Stimulated activated CD8-positive, alpha-beta memory T cell treated with anti-CD3 and anti-CD28 coated beads, Interleukin-2, amount 100 ng/mL, for 1 hour (primary cell): ENCODE data around the gene HABP4.

Source experiments
- DNase-seq, 2 donors: peaks; one replicate each; pipeline ENCODE4 v3.0.0-alpha.2; 2020; ENCODE audit warnings: low read depth in 2 of 2

The HABP4 gene

GRCh38 chr9:96436063-96436455 lies 13.9 kb upstream of the HABP4 start:
- no peak for DNase-seq

DNA sequence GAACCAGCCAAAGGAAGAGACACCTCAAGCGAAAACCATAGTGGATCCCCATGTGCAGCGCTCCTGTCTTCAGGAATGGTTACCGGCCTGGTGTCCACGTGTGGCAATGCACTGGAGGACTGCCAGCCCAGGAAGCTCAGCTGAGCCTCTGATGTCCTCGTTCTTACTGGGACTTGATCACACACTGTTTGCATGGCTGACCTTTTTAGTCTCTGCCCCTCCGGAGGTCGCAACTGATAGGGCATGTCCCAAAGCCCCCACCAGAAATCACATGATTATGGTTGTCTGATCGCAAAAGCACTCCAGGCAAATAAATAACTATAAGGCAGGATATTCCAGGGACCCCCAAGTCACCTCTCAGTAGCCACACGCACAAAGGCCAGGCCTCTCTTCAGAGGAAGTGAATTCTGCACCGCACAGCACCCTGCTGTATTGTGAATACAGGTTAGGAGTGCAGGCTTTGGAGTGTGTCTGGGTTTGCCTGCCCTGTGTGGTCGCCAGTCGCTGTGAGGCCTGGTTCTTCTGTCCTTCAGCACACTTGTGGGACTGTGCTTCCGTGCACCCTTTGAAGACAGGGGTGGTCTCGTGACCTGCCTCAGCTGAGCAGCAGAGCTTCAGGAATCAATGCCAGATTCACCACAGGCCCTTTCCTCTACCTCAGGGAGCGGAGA lies 13.4 kb upstream of the HABP4 start:
- no peak for DNase-seq

DNA sequence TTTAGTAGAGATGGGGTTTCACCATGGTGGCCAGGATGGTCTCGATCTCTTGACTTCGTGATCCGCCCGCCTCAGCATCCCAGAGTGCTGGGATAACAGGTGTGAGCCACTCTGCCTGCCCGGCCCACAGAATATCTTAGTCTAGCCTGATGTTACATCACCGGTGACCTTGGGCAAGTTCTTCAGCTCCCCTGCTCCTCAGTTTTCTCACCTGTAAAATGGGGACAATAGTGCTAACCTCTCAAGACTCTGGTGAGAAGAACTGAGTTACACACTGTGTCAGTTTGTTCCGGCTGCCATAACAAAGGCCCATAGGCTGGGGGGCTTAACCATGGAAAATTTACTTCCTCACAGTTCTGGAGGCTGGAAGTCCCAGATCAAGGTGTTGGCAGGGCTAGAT lies 12.5 kb upstream of the HABP4 start:
- DNase-seq = no peak

DNA sequence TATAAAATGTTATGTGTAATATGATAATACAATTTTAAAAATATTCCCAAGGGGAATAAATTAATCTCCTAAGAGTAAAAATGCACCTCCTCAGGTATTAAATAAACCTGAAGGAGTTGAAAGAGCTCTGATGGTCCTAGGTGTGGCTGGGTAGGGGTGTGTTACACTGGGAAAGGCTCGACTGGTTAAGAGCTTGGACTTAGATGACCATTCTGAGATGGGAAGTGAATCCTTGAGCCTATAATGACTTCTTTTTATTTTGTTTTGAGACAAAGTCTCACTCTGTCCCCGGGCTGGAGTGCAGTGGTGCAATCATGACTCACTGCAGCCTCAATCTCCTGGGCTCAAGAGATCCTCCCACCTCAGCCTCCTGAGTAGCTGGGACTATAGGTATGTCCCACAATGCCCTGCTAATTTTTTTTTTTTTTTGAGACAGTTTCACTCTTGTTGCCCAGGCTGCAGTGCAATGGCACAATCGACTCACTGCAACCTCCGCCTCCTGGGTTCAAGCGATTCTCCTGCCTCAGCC lies 9.2 kb upstream of the HABP4 start:
- DNase-seq = no peak

DNA sequence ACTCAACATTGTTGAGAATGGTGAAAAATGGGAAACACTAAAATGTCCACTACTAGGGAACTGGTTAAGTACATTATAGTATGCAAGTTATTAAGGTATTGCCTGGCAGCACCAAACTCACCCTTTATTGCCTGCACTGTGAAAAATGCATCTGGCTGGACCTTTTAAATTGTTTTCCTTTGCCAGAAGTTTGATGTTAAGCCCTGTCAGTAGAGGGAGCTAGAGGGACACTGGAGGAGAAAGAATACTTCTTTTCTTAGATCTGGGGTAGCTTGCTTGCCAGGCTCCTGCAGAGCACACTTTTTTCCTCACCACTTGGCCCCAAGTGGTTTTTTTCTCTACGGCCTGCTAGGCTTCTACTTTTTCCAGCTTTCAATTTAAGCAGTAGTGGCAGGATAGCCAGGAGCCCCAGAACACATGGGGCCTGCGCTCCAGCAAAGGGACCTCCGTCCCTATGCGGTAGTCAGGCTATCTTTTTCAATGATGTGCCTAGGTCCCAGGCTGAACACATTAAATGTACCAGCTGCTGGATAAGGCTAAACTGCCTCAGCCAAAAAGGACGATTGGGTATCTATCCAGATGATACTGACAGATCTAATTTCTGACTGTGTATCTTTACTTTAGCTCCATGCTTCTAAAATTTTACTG lies 8.0 kb upstream of the HABP4 start:
- DNase-seq = no peak

DNA sequence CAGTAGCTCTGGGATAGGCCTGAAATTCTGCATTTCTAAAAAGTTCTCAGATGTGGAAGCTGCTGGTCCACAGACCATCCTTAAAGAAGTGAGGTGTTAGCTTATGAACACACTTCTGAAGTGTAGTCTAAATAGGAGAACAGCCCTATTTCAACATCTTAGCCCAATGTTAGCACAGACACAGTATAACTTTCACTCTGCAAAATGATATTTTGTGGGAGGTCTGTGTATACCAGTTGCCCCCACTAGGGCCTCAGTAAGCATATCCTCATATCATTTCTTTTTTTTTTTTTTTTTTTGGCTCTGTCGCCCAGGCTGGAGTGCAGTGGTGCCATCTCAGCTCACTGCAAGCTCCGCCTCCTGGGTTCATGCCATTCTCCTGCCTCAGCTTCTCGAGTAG lies 7.5 kb upstream of the HABP4 start:
- no peak for DNase-seq

- no peak for DNase-seq
These were observed 2.6 kb upstream of the HABP4 start for GRCh38 chr9:96447406-96447805.

- DNase-seq = no peak
These were observed 1.3 kb upstream of the HABP4 start for GRCh38 chr9:96448546-96449170.

- peak in 1 of 2 donors; percentile 1 for DNase-seq
These were observed 485 bp upstream of the HABP4 start for GRCh38 chr9:96449523-96449844.

DNA sequence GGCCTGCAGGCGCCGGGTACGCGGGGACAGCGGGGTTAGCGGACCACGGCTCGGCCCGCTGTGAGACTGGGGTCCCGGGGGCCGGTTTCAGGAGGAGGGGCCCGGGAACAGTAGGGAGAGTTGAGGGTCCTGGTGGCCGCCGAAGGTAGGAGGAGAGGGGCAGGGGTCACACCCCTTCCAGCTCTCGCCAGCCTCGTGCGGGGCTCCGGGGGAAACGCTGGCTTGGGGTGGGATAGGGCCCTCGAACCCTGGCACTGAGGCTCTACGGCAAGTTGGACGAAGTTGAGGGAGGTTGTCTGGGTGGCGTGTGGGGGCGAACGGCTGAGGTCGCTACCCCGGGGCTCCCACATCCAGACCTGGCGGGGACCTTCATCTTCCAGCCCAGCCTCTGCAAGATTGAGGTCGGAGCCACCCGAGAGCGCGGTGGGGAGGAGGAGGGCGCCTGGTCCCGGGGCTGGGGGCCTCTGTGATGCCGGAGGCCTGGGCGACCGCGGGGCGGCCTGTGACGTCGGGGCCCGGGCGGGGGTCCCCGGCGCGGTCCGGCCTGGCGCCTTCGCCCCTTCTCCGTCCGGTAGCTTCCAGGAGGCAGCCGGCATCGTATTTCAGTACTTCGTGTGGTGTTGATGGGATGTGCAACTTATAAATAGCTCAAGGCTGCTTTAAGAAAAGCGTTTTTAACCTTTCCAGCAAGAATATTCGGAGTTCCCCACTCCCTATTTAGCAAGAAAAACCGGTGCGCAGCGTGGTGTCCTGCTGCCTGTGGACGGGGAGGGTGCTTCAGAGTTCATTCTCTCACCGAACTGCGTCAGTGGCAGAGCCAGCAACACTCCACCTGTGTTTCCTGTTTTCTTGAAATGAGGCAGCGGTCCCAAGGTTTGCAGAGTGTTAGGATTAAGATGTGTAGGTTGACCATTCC lies 902 bp downstream of the HABP4 start:
- DNase-seq = peak in 1 of 2 donors; percentile 3

DNA sequence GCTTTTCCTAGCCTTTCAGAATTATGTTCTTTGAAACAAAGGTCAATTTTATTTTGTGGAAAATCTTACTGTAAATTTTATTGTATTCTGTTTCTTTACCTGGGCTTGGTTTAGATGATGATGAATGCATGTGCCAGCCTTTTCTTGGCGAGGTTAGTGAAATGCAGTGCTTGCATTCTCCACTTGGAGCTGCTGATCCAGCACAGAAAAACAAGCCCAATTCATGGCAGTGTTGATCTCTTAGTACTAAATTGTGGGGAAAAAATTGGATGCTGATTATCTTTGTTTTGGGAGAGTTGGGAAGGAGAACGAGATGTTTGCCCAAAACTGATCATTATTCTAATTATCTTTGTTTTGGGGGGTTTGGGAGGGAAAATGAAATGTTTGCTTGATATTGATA lies 3.7 kb downstream of the HABP4 start:
- DNase-seq = no peak

DNA sequence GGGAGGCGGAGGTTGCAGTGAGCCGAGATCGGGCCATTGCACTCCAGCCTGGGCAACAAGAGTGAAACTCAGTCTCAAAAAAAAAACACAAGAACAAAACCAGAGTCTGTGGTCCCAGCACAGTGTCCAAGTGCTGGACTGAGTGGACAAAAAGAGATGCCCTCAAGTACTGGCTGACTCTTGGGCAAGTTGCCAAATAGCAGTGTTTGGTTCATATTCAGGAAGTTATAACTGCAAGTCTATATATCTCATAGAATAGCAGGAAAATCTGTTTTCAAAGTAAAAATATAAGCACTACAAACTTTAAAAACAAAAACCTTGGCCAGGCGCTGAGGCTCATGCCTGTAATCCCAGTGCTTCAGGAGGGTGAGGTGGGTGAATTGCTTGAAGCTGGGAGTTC lies 7.3 kb downstream of the HABP4 start:
- DNase-seq = no peak

DNA sequence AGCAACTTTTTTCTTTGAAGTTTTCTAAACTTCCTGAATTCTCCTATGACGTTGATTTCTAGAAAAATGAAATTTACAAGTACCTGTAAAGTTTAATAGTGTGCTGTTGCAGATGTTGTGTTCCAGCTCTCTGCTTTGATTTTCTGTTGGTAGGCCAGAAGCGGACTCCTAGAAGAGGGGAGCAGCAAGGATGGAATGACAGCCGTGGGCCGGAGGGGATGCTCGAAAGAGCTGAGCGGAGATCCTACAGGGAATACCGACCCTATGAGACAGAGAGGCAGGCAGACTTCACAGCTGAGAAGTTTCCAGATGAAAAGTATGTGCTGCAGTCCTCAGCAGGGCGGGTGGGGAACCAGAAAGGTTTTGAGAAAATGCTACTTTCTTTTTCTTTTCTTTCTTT lies 8.3 kb downstream of the HABP4 start:
- no peak for DNase-seq

- no peak for DNase-seq
These were observed 9.5 kb downstream of the HABP4 start for GRCh38 chr9:96459268-96460007.

DNA sequence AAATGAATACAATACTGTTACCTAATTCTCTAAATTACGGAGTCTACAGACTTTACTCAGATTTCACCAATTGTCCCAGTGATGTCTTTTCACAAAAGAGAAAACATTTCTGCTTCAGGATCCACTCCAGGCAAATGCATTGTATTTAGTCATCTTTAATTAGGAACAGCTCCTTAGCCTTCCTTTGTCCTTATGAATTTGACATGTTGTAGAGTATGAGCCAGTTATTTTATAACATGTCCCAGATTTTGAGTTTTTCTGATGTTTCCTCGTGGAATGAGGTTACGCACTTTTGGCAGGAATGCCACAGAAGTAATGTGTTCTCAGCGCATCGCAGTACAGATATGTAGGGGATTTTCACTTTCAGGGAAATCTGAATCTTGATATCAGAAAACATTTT lies 10.5 kb downstream of the HABP4 start:
- no peak for DNase-seq

- no peak for DNase-seq
These were observed 10.9 kb downstream of the HABP4 start for GRCh38 chr9:96460882-96461281.

DNA sequence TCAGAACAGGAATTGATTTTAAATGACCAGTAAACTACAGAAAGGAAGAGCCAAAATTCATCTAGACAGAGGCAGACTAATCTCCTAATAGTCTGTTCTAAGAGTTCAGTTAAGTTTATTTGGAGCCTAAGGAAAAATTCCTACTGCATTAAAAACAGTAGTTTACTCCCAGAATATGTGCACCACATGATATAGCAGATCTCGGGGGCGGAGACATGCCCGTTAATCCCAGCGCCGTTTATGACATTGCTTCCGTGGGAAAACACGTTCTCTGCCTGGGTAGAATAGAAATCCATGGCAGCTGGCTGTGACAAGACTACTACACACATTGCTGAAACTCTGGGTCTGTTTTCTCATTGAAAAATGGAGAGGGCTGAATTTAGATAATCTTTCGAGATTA lies 11.4 kb downstream of the HABP4 start:
- no peak for DNase-seq

DNA sequence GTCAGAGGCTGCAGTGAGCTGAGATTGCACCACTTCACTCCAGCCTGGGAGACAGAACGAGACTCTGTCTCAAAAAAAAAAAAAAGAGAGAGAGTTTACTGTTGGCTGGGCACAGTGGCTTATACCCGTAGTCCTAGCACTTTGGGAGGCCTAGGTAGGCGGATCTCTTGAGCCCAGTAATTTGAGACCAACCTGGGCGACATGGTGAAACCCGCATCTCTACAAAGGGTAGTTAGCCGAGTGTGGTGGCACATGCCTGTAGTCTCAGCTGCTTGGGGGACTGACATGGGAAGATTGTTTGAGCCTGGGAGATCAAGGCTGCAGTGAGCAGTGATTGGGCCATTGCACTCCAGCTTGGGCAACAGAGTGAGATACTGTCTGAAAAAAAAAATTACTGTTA lies 12.6 kb downstream of the HABP4 start:
- DNase-seq = no peak

DNA sequence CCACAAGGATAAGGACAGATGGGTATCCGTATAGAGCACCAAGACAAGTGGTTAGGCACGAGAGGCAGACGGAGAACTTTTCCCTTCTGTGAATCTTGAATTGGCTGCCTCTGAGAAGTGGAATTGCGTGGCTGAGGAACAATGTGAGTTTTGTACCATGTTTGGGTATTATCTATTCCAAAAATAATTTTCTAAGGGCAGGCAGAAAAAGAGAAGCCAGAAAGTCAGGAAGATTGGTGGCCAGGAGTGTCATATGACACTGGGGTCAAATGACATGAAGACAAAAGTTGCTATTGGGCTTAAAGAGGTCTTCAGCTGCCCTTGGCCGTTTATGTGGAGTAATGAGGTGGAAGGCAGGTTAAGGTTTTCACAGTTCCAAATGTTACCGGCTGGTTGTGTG lies 14.5 kb downstream of the HABP4 start:
- no peak for DNase-seq

- DNase-seq = no peak
These were observed 17.8 kb downstream of the HABP4 start for GRCh38 chr9:96467784-96468183.

DNA sequence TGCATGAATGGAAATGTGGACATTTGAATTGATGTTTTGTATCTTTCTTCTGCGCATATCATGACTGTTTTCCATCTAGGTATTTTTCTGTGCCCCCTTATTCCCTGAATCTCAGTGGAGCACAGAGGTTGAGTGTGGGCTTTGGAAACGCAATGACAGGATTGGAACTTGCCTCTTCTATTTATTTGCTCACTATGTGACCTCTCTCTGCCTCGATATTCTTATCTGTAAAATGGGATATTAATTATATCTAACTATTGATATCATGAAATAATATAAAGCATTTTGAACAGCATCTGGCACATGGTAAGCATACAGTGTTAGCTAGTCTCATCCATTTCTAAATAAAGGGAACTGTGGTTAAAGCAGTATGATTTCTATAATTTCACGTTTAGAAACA lies 26.0 kb downstream of the HABP4 start:
- no peak for DNase-seq

- no peak for DNase-seq
These were observed 26.6 kb downstream of the HABP4 start for GRCh38 chr9:96476591-96476990.
